GM13976 (cell line): ENCODE data around the gene LRRC1.

Experiments used
- DNase-seq: peaks from one replicate; pipeline ENCODE4 v3.0.0; 2012; ENCODE audit warnings: low spot score
- CTCF ChIP-seq: IDR thresholded peaks from 2 replicates; pipeline ENCODE4 v1.5.1; 2012; ENCODE audit warnings: borderline replicate concordance, mild to moderate bottlenecking; ENCODE audit not compliant: insufficient read depth; ENCODE audit errors: extremely low read depth, missing control alignments, control extremely low read depth
- in situ Hi-C: fragments of 300-500 bp; cut with MboI; formaldehyde crosslinking; loops from one replicate; pipeline ENCODE4 v1.12.0; 2022; ENCODE audit warnings: low sequenced_read_pairs, mixed read lengths, inconsistent platforms; ENCODE audit not compliant: unreplicated experiment

Gene LRRC1

GRCh38 chr6:53960311-53960710 lies 165.5 kb downstream of the LRRC1 start:
- in situ Hi-C loops = no loop called here
- TF ChIP-seq CTCF = no peak
- DNase-seq = no peak

DNA sequence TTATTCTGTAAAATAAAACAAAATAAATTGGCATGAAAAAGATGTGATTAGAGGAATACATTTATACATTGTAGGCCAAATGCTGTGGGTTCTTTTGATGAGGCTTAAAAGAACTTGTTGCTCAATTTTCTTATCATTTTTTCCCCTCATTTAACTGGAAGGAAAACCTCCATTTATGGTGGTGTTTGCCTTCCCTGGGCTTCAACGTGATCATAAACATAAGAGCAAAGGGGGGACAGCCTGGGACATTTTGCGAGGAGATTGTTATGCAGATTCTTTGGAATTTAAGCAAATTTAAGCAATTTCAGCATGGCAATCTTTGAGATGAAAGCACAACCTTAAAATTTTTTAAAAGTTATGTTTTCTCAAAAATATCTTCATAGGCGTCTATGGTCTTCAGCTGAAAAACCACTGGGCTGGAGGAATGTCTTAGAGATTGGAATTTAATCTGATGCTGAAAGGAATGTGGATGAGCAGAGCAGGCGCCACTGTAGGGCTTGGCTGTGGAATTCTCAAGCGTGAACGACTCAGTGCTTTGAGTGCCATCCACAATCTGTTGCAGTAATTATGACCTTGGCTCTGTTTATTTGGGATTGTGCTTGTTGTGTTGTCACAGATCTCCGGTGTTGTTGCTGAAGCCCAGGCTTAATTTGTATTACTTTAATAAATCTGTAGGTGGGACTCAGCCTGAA lies 167.0 kb downstream of the LRRC1 start:
- in situ Hi-C loops = no loop called here
- DNase-seq = no peak
- no peak for TF ChIP-seq CTCF

DNA sequence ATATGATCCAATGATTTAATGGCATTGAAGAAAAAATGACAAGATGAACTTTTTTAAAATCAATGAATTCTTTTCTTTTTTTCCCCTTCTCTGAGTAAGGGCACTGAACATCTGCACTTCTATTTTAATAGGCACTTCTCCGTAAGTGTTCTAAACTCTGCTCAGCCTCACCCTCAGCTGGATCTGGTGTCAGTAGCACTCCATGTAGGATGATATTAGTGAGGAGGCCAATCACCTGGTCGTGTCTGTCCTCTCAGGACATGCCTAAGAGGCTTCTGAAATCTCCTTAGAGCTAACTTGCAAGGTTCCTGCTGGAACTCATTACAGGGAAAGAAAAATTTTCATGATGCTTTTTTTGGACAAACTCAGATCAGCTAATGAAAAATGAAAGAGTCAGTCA lies 167.8 kb downstream of the LRRC1 start:
- DNase-seq = no peak
- no peak for TF ChIP-seq CTCF
- in situ Hi-C loops = no loop called here

DNA sequence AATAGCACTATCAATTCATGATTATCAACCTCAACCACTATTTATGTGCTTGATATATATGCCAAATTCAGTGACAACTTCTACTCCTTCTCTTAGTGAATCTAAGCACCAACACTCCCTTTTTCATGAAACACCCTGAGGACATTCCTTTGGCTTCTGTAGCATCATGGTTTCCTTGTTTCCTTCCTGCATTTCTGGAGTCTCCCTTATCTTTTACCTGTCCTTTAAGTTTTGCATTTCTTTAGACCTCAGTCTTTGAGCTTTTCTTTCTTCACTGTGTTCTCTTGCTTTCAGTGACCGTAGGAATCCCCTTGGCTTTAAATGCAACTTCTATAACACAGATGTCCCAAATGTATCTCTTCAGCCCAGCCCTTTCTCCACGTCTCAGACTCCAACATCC lies 172.6 kb downstream of the LRRC1 start:
- in situ Hi-C loops = no loop called here
- TF ChIP-seq CTCF = no peak
- no peak for DNase-seq
